Panc1 (cell line): Measurements from ENCODE around the gene ZNF804A. TPM values are rescaled to one million over a fixed set of nuclear protein-coding genes. Genes with fewer than 3 reads are reported as not detected.

ENCODE experiments used
- ATAC-seq: fragments of 200-7000 bp; cut with Tn5 transposase; 2 replicates; pipeline ENCODE4 v1.9.1; 2020; ENCODE audit warnings: mild to moderate bottlenecking, moderate library complexity
- BruUV-seq: library from RNA; stranded (reverse); fragments of 400-500 nt; replicated peaks from 2 replicates; lab custom pipeline; 2021; lab: Mats Ljungman, UMichigan
- CTCF ChIA-PET: fragments of 300-600 bp; sonication (Branson Sonifier 250); formaldehyde crosslinking; loops from one replicate; lab custom pipeline; 2022; ENCODE audit warnings: antibody characterized with exemption; lab: Charles Lee
- POLR2A ChIA-PET: fragments of 300-600 bp; sonication (Branson Sonifier 250); formaldehyde crosslinking; loops from one replicate; lab custom pipeline; 2022; ENCODE audit warnings: antibody characterized with exemption; lab: Charles Lee
- DNase-seq: peaks from one replicate; pipeline ENCODE4 v3.0.0-alpha.2; 2010; ENCODE audit warnings: low read depth, low spot score
- H3K27ac ChIP-seq: 2 replicates; pipeline ENCODE4 v1.5.1; 2011; ENCODE audit warnings: mild to moderate bottlenecking, low read length, inconsistent platforms
- H3K27me3 ChIP-seq: fragments of 200-500 bp; sonication (Bioruptor generic); 2 replicates; pipeline ENCODE4 v1.6.0; 2014; ENCODE audit warnings: low read length, inconsistent platforms; ENCODE audit not compliant: control insufficient read depth, insufficient read depth
- H3K36me3 ChIP-seq: fragments of 200-500 bp; sonication (Bioruptor generic); 2 replicates; pipeline ENCODE4 v1.5.1; 2014; ENCODE audit warnings: inconsistent platforms, mild to moderate bottlenecking, low read length, moderate library complexity; ENCODE audit not compliant: control insufficient read depth, insufficient read depth
- H3K4me1 ChIP-seq: 2 replicates; pipeline ENCODE4 v1.5.1; 2011; ENCODE audit warnings: inconsistent platforms, mild to moderate bottlenecking, low read length, moderate library complexity; ENCODE audit not compliant: control insufficient read depth, insufficient read depth
- H3K4me3 ChIP-seq, 2 experiments: 2 replicates each; pipeline ENCODE4 v1.5.1; 2011 to 2012; ENCODE audit warnings: low read depth in 2 of 2, low read length in 2 of 2, mild to moderate bottlenecking in 2 of 2, inconsistent platforms in 1 of 2, moderate library complexity in 1 of 2
- H3K9me3 ChIP-seq: fragments of 200-500 bp; sonication (Bioruptor generic); 2 replicates; pipeline ENCODE4 v1.5.1; 2014; ENCODE audit warnings: low read depth, mild to moderate bottlenecking, inconsistent platforms, low read length, moderate library complexity; ENCODE audit not compliant: control insufficient read depth, insufficient read depth
- POLR2AphosphoS5 ChIP-seq: IDR thresholded peaks from 2 replicates; pipeline ENCODE4 v1.6.1; 2012; ENCODE audit warnings: mild to moderate bottlenecking, low read depth, low read length, moderate library complexity
- SIN3A ChIP-seq: IDR thresholded peaks from 2 replicates; pipeline ENCODE4 v1.6.1; 2012; ENCODE audit warnings: low read depth, mild to moderate bottlenecking, low read length, moderate library complexity, borderline replicate concordance; ENCODE audit not compliant: insufficient read depth
- TCF7L2 ChIP-seq: IDR thresholded peaks from 2 replicates; pipeline ENCODE4 v1.6.1; 2011; ENCODE audit warnings: mild to moderate bottlenecking, low read depth, low read length, inconsistent platforms
- in situ Hi-C: cut with HindIII; loops from 2 replicates; pipeline ENCODE4 v1.10.0; 2016; ENCODE audit warnings: low sequenced_read_pairs, low pct_unique_long_range_greater_than_20kb
- intact Hi-C: fragments of 100-400 bp; cut with micrococcal nuclease; formaldehyde crosslinking; loops from one replicate; pipeline ENCODE4 v1.10.0; 2022; ENCODE audit not compliant: unreplicated experiment
- total RNA-seq: library from RNA; stranded (reverse); gene quantifications from one replicate; pipeline ENCODE4 v1.2.1, GENCODE V29; 2021; ENCODE audit not compliant: unreplicated experiment
- TF ChIP-seq, protein P1 (sequence below), 2 experiments: IDR thresholded peaks; 2 replicates each; pipeline ENCODE4 v1.6.1; 2011 to 2012; ENCODE audit warnings: low read depth in 2 of 2, control low read depth in 1 of 2, low read length in 1 of 2, mild to moderate bottlenecking in 1 of 2, moderate library complexity in 1 of 2; ENCODE audit not compliant: insufficient read depth in 1 of 2
- TF ChIP-seq, protein P2 (sequence below): fragments of 450-650 bp; IDR thresholded peaks from 2 replicates; pipeline ENCODE4 v1.5.1; 2017; ENCODE audit warnings: mild to moderate bottlenecking

ZNF804A gene
- total RNA-seq, 1 experiment from 2014 or later, result 2.2 TPM

DNA sequence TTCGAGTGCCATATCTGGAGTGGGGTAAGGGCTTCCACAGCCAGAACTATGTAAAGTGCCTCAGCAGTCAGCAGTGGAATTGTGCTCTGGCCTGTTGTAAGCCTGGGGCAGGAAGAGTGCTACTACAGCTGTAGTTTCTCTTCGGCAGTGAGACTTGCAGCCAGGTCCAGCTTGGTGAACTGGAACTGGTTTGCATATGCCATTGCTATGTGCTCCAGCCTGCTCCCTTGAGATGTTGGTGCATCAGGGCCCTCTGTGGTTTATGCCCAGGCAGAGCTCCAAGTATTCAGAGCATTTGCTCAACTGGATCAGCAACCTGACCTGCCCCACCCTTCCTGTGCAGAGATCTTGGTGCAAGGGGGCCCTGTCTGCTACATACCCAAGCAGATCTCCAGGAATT, 47.8 kb downstream of the ZNF804A start:
- H3K4me1 ChIP-seq, result no peaks in the 10 kb centered on the region
- no peaks in the 10 kb centered on the region for H3K27me3 ChIP-seq
- DNase-seq (no peak), ATAC-seq (no peak)
- ChIA-PET CTCF (no interaction called here), POLR2A (no interaction called here)
- intact Hi-C loops, result no loop called here
- no peaks in the 10 kb centered on the region for H3K36me3 ChIP-seq
- no peak overlapping the region for H3K4me3 ChIP-seq
- in situ Hi-C loops, result no loop called here
- H3K27ac ChIP-seq, result no peak overlapping the region
- no peak for TF ChIP-seq TCF7L2
- H3K9me3 ChIP-seq, result no peaks in the 10 kb centered on the region
- no TSS peak for BruUV-seq

DNA sequence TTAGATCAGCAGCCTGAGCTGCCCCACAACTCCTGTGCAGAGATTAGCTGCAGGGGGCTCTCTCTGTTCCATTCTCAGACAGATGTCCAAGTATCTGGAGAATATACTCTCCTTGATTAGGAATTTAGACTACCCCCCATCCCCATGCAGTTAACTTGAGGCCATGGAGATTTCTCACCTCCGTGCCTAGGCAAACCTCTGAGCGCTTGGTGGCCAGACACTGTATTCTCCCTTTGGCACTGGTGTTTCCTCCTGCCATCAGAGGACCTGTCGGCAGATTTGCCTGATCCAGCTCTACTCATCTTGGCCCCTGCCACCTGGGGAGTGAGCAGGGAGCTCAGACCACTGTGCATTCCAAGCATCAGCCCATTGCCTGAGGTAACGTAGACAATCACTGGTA, 48.3 kb downstream of the ZNF804A start:
- Histone ChIP-seq H3K36me3 (no peaks in the 10 kb centered on the region), H3K27me3 (no peaks in the 10 kb centered on the region), H3K4me1 (no peaks in the 10 kb centered on the region), H3K4me3 (no peak overlapping the region), H3K9me3 (no peaks in the 10 kb centered on the region), H3K27ac (no peak overlapping the region)
- no peak for ATAC-seq
- in situ Hi-C loops (no loop called here), intact Hi-C loops (no loop called here)
- no TSS peak for BruUV-seq
- TF ChIP-seq, protein P1, sequence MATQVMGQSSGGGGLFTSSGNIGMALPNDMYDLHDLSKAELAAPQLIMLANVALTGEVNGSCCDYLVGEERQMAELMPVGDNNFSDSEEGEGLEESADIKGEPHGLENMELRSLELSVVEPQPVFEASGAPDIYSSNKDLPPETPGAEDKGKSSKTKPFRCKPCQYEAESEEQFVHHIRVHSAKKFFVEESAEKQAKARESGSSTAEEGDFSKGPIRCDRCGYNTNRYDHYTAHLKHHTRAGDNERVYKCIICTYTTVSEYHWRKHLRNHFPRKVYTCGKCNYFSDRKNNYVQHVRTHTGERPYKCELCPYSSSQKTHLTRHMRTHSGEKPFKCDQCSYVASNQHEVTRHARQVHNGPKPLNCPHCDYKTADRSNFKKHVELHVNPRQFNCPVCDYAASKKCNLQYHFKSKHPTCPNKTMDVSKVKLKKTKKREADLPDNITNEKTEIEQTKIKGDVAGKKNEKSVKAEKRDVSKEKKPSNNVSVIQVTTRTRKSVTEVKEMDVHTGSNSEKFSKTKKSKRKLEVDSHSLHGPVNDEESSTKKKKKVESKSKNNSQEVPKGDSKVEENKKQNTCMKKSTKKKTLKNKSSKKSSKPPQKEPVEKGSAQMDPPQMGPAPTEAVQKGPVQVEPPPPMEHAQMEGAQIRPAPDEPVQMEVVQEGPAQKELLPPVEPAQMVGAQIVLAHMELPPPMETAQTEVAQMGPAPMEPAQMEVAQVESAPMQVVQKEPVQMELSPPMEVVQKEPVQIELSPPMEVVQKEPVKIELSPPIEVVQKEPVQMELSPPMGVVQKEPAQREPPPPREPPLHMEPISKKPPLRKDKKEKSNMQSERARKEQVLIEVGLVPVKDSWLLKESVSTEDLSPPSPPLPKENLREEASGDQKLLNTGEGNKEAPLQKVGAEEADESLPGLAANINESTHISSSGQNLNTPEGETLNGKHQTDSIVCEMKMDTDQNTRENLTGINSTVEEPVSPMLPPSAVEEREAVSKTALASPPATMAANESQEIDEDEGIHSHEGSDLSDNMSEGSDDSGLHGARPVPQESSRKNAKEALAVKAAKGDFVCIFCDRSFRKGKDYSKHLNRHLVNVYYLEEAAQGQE (IDR thresholded peaks at IDR 0.05; ENCODE audit: insufficient read depth in 1 of 2, low read depth in 2 of 2, low read length in 1 of 2), result no peak
- TF ChIP-seq TCF7L2, result no peak
- no peak for TF ChIP-seq POLR2AphosphoS5
- TF ChIP-seq, protein P2, sequence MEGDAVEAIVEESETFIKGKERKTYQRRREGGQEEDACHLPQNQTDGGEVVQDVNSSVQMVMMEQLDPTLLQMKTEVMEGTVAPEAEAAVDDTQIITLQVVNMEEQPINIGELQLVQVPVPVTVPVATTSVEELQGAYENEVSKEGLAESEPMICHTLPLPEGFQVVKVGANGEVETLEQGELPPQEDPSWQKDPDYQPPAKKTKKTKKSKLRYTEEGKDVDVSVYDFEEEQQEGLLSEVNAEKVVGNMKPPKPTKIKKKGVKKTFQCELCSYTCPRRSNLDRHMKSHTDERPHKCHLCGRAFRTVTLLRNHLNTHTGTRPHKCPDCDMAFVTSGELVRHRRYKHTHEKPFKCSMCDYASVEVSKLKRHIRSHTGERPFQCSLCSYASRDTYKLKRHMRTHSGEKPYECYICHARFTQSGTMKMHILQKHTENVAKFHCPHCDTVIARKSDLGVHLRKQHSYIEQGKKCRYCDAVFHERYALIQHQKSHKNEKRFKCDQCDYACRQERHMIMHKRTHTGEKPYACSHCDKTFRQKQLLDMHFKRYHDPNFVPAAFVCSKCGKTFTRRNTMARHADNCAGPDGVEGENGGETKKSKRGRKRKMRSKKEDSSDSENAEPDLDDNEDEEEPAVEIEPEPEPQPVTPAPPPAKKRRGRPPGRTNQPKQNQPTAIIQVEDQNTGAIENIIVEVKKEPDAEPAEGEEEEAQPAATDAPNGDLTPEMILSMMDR, result no peak
- POLR2A ChIA-PET, result no interaction called here
- CTCF ChIA-PET, result no interaction called here
- DNase-seq, result no peak

DNA sequence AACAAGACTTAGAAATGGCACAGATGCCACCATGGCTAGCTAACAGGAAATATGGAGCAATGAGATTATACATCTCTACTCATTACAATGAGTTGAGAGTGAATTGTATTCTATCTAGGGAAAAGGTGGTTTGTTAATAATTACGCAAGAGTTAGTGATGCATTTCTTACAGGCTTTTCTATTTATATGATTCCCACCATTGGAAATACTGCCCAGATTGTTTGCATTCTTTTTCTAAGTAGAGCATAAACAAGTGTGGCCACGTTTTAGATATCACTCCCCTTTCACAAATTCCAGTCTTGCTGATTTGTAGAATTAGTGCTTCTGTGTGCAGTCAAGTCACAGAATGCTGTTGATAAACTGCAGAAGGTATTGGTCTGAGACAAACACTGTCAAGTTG, 56.6 kb downstream of the ZNF804A start:
- BruUV-seq, result no TSS peak
- H3K36me3 ChIP-seq, result no peaks in the 10 kb centered on the region
- H3K4me1 ChIP-seq, result no peaks in the 10 kb centered on the region
- DNase-seq (no peak), ATAC-seq (no peak)
- H3K27me3 ChIP-seq, result no peaks in the 10 kb centered on the region
- in situ Hi-C loops, result no loop called here
- no peak overlapping the region for H3K27ac ChIP-seq
- H3K9me3 ChIP-seq, result no peaks in the 10 kb centered on the region
- H3K4me3 ChIP-seq, result no peak overlapping the region
- ChIA-PET CTCF (no interaction called here), POLR2A (no interaction called here)
- intact Hi-C loops, result no loop called here
- TF ChIP-seq, protein P1 (IDR thresholded peaks at IDR 0.05; ENCODE audit: insufficient read depth in 1 of 2, low read depth in 2 of 2, low read length in 1 of 2), result no peak
- TF ChIP-seq SIN3A (no peak), POLR2AphosphoS5 (no peak), TCF7L2 (no peak)
- TF ChIP-seq, protein P2, result no peak
